Panc1 (cell line): ENCODE measurements around the gene TADA3.

Experiments
- POLR2AphosphoS5 ChIP-seq: IDR thresholded peaks from 2 replicates; pipeline ENCODE4 v1.6.1; 2012; ENCODE audit warnings: mild to moderate bottlenecking, low read depth, low read length, moderate library complexity
- SIN3A ChIP-seq: IDR thresholded peaks from 2 replicates; pipeline ENCODE4 v1.6.1; 2012; ENCODE audit warnings: low read depth, mild to moderate bottlenecking, low read length, moderate library complexity, borderline replicate concordance; ENCODE audit not compliant: insufficient read depth
- TCF7L2 ChIP-seq: IDR thresholded peaks from 2 replicates; pipeline ENCODE4 v1.6.1; 2011; ENCODE audit warnings: mild to moderate bottlenecking, low read depth, low read length, inconsistent platforms
- TF ChIP-seq, protein P1 (sequence below): fragments of 450-650 bp; IDR thresholded peaks from 2 replicates; pipeline ENCODE4 v1.5.1; 2017; ENCODE audit warnings: mild to moderate bottlenecking
- TF ChIP-seq, protein P2 (sequence below), 2 experiments: IDR thresholded peaks; 2 replicates each; pipeline ENCODE4 v1.6.1; 2011 to 2012; ENCODE audit warnings: low read depth in 2 of 2, control low read depth in 1 of 2, low read length in 1 of 2, mild to moderate bottlenecking in 1 of 2, moderate library complexity in 1 of 2; ENCODE audit not compliant: insufficient read depth in 1 of 2

DNA sequence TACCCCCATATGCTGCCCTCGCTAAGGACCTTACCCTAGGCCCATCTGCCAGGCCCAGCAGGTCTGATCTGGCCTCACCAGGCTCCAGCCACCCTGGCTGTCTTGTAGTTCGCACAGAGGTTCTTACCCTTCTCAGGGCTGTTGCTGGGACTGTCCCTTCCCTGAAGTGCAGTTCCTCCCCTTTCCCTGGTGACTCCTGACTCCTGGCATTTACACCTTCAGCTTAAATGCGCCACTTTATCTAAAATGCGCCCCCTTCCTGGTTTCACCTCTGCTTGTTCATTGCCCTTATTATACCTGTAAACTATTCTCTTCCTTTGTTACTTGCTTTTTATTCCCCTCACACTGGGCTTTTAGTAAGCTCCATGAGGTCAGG is 17.0 kb upstream of the TADA3 start:
- TF ChIP-seq, protein P1, sequence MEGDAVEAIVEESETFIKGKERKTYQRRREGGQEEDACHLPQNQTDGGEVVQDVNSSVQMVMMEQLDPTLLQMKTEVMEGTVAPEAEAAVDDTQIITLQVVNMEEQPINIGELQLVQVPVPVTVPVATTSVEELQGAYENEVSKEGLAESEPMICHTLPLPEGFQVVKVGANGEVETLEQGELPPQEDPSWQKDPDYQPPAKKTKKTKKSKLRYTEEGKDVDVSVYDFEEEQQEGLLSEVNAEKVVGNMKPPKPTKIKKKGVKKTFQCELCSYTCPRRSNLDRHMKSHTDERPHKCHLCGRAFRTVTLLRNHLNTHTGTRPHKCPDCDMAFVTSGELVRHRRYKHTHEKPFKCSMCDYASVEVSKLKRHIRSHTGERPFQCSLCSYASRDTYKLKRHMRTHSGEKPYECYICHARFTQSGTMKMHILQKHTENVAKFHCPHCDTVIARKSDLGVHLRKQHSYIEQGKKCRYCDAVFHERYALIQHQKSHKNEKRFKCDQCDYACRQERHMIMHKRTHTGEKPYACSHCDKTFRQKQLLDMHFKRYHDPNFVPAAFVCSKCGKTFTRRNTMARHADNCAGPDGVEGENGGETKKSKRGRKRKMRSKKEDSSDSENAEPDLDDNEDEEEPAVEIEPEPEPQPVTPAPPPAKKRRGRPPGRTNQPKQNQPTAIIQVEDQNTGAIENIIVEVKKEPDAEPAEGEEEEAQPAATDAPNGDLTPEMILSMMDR = no peak
- TF ChIP-seq SIN3A (no peak), POLR2AphosphoS5 (no peak), TCF7L2 (no peak)
- TF ChIP-seq, protein P2, sequence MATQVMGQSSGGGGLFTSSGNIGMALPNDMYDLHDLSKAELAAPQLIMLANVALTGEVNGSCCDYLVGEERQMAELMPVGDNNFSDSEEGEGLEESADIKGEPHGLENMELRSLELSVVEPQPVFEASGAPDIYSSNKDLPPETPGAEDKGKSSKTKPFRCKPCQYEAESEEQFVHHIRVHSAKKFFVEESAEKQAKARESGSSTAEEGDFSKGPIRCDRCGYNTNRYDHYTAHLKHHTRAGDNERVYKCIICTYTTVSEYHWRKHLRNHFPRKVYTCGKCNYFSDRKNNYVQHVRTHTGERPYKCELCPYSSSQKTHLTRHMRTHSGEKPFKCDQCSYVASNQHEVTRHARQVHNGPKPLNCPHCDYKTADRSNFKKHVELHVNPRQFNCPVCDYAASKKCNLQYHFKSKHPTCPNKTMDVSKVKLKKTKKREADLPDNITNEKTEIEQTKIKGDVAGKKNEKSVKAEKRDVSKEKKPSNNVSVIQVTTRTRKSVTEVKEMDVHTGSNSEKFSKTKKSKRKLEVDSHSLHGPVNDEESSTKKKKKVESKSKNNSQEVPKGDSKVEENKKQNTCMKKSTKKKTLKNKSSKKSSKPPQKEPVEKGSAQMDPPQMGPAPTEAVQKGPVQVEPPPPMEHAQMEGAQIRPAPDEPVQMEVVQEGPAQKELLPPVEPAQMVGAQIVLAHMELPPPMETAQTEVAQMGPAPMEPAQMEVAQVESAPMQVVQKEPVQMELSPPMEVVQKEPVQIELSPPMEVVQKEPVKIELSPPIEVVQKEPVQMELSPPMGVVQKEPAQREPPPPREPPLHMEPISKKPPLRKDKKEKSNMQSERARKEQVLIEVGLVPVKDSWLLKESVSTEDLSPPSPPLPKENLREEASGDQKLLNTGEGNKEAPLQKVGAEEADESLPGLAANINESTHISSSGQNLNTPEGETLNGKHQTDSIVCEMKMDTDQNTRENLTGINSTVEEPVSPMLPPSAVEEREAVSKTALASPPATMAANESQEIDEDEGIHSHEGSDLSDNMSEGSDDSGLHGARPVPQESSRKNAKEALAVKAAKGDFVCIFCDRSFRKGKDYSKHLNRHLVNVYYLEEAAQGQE (IDR thresholded peaks at IDR 0.05; ENCODE audit: insufficient read depth in 1 of 2, low read depth in 2 of 2, low read length in 1 of 2) = no peak
